Sigmoid colon (tissue), 7 donors: Measurements from ENCODE around the gene HMX1. TPM values are rescaled to one million over a fixed set of nuclear protein-coding genes. Genes with fewer than 3 reads are reported as not detected.

ENCODE experiments used
- DNase-seq: peaks from one replicate; pipeline ENCODE4 v3.0.0-alpha.2; 2019
- H3K27ac ChIP-seq, 4 donors: fragments of 200-600 bp; sonication (generic); one replicate each; pipeline ENCODE4 v1.5.1; 2016 to 2019; ENCODE audit warnings: mild to moderate bottlenecking in 1 of 4
- H3K27me3 ChIP-seq, 3 donors: fragments of 200-600 bp; sonication (generic); one replicate each; pipeline ENCODE4 v1.5.1; 2019; ENCODE audit warnings: mild to moderate bottlenecking in 1 of 3
- H3K36me3 ChIP-seq, 4 donors: fragments of 200-600 bp; sonication (generic); one replicate each; pipeline ENCODE4 v1.5.1; 2016 to 2019
- H3K4me1 ChIP-seq, 4 donors: fragments of 200-600 bp; sonication (generic); one replicate each; pipeline ENCODE4 v1.5.1; 2017 to 2019
- H3K4me3 ChIP-seq, 4 donors: fragments of 200-600 bp; sonication (generic); one replicate each; pipeline ENCODE4 v1.5.1; 2017 to 2019; ENCODE audit warnings: mild to moderate bottlenecking in 2 of 4, moderate library complexity in 1 of 4
- H3K9me3 ChIP-seq, 4 donors: fragments of 200-600 bp in 3 of 4; sonication (generic) in 3 of 4; one replicate each; pipeline versions ENCODE4 v1.5.1 to v1.6.1; 2013 to 2019
- CTCF ChIP-seq, 4 experiments: fragments of 450-650 bp in 3 of 4; fragments of 200-600 bp in 1 of 4; IDR thresholded peaks; one replicate each; pipeline ENCODE4 v1.5.1; 2016 to 2019; ENCODE audit warnings: antibody characterized with exemption in 4 of 4, mild to moderate bottlenecking in 3 of 4, moderate library complexity in 2 of 4
- EP300 ChIP-seq, 4 donors: sonication (generic); formaldehyde crosslinking; IDR thresholded peaks; one replicate each; pipeline ENCODE4 v1.6.1; 2017; ENCODE audit warnings: antibody characterized with exemption in 4 of 4
- POLR2A ChIP-seq, 2 donors: fragments of 450-650 bp; IDR thresholded peaks; one replicate each; pipeline ENCODE4 v1.6.1; 2016; ENCODE audit warnings: antibody characterized with exemption in 2 of 2, mild to moderate bottlenecking in 2 of 2, moderate library complexity in 2 of 2
- POLR2AphosphoS5 ChIP-seq, 4 donors: sonication (generic); formaldehyde crosslinking; IDR thresholded peaks; one replicate each; pipeline ENCODE4 v1.6.1; 2017; ENCODE audit warnings: antibody characterized with exemption in 4 of 4
- WGBS, 2 donors: extraction: QIAGEN DNeasy Blood & Tissue Kit; methylation state at CpG; one replicate each; pipeline ENCODE4 v1.1.7; 2013; 5-methylcytosine and 5-hydroxymethylcytosine counted together
- intact Hi-C: fragments of 100-400 bp; cut with DNase I; formaldehyde crosslinking; loops from one replicate; pipeline ENCODE4 v1.15.1; 2023
- polyA plus RNA-seq, 3 donors: library from polyadenylated mRNA; stranded (reverse); fragments of 200-250 nt; gene quantifications; one replicate each; pipeline ENCODE4 v1.2.3, GENCODE V29; 2013
- total RNA-seq, 4 donors: library from RNA; depleted of rRNA; stranded (reverse); fragments of >200 nt; gene quantifications; one replicate each; pipeline ENCODE4 v1.1.0, GENCODE V29; 2016
- donor health status: healthy with polysubstance abuse.
- donor health status: Bipolar disorder and iron deficiency.
- donor health status: healthy.

Gene HMX1
- total and polyA plus RNA-seq, 7 donors, result 1.1 to 1.7 TPM; not detected in 5

GRCh38 chr4:8829584-8829983 is 42.1 kb downstream of the HMX1 start:
- no peak overlapping the region for H3K27ac ChIP-seq
- peak; percentile 24 for DNase-seq
- 82 to 84% methylated on average over 2 of the region's 2 CpGs for WGBS, 2 donors
- TF ChIP-seq POLR2AphosphoS5 (IDR thresholded peaks at IDR 0.05) (no peak), EP300 (IDR thresholded peaks at IDR 0.05) (no peak), CTCF (IDR thresholded peaks at IDR 0.05) (no peak)
- H3K27me3 ChIP-seq, result no peaks in the 10 kb centered on the region
- H3K36me3 ChIP-seq, result no peaks in the 10 kb centered on the region
- intact Hi-C loops, result no loop called here
- H3K4me1 ChIP-seq, result no peaks in the 10 kb centered on the region
- peaks cover 0 to 4% (median 0%) of the 10 kb centered on the region in 4 donors for H3K9me3 ChIP-seq
- H3K4me3 ChIP-seq, result no peak overlapping the region

GRCh38 chr4:8828869-8829268 is 42.8 kb downstream of the HMX1 start:
- 82 to 92% methylated on average over 4 of the region's 4 CpGs for WGBS, 2 donors
- intact Hi-C loops, result no loop called here
- Histone ChIP-seq H3K36me3 (no peaks in the 10 kb centered on the region), H3K27ac (no peak overlapping the region), H3K27me3 (peaks cover 0 to 3% (median 0%) of the 10 kb centered on the region in 3 donors), H3K4me1 (no peaks in the 10 kb centered on the region), H3K9me3 (peaks cover 0 to 6% (median 0%) of the 10 kb centered on the region in 4 donors), H3K4me3 (no peak overlapping the region)
- TF ChIP-seq CTCF (IDR thresholded peaks at IDR 0.05) (no peak), POLR2A (IDR thresholded peaks at IDR 0.05) (no peak), EP300 (IDR thresholded peaks at IDR 0.05) (no peak), POLR2AphosphoS5 (IDR thresholded peaks at IDR 0.05) (no peak)
- no peak for DNase-seq

- WGBS, 2 donors, result 85 to 89% methylated on average over 21 of the region's 21 CpGs
- no peaks in the 10 kb centered on the region for H3K36me3 ChIP-seq
- H3K27ac ChIP-seq, result no peak overlapping the region
- DNase-seq, result peak; percentile 52
- peaks cover 0 to 52% (median 0%) of the 10 kb centered on the region in 3 donors for H3K27me3 ChIP-seq
- H3K9me3 ChIP-seq, result peaks cover 0 to 6% (median 0%) of the 10 kb centered on the region in 4 donors
- no peak for TF ChIP-seq POLR2AphosphoS5 (IDR thresholded peaks at IDR 0.05)
- TF ChIP-seq CTCF (IDR thresholded peaks at IDR 0.05), result no peak
- TF ChIP-seq EP300 (IDR thresholded peaks at IDR 0.05), result no peak
- TF ChIP-seq POLR2A (IDR thresholded peaks at IDR 0.05), result no peak
- intact Hi-C loops, result no loop called here
- H3K4me3 ChIP-seq, result no peak overlapping the region
- H3K4me1 ChIP-seq, result no peaks in the 10 kb centered on the region
These were observed 50.3 kb downstream of the HMX1 start for GRCh38 chr4:8821151-8821950.

GRCh38 chr4:8820178-8821102 is 51.2 kb downstream of the HMX1 start:
- H3K27me3 ChIP-seq, result peaks cover 0 to 52% (median 0%) of the 10 kb centered on the region in 3 donors
- TF ChIP-seq POLR2AphosphoS5 (IDR thresholded peaks at IDR 0.05) (no peak), CTCF (IDR thresholded peaks at IDR 0.05) (no peak), EP300 (IDR thresholded peaks at IDR 0.05) (no peak), POLR2A (IDR thresholded peaks at IDR 0.05) (no peak)
- H3K4me3 ChIP-seq, result no peak overlapping the region
- H3K36me3 ChIP-seq, result no peaks in the 10 kb centered on the region
- H3K27ac ChIP-seq, result no peak overlapping the region
- intact Hi-C loops, result no loop called here
- peaks cover 0 to 6% (median 0%) of the 10 kb centered on the region in 4 donors for H3K9me3 ChIP-seq
- no peaks in the 10 kb centered on the region for H3K4me1 ChIP-seq
- peak; percentile 32 for DNase-seq
- WGBS, 2 donors, result 85 to 88% methylated on average over 30 of the region's 30 CpGs
